Measurements from ENCODE around the gene CLEC18B.
"Not testable (repeated sequence)": the region's sequence is repeated elsewhere in the genome, so short reads cannot be mapped to it uniquely, and the experiment has no call there.

Gene CLEC18B

GRCh38 chr16:74404148-74404933 is 16.9 kb downstream of the CLEC18B start:
- not testable (repeated sequence) for DNase-seq

- not testable (repeated sequence) for DNase-seq
Observed at GRCh38 chr16:74400238-74400637, 21.0 kb downstream of the CLEC18B start.

- DNase-seq = not testable (repeated sequence)
Observed at GRCh38 chr16:74398212-74398895, 22.9 kb downstream of the CLEC18B start.

GRCh38 chr16:74396521-74397017 is 24.7 kb downstream of the CLEC18B start:
- not testable (repeated sequence) for DNase-seq

- not testable (repeated sequence) for DNase-seq
Observed at GRCh38 chr16:74394604-74395003, 26.7 kb downstream of the CLEC18B start.

GRCh38 chr16:74394131-74394530 is 27.1 kb downstream of the CLEC18B start:
- DNase-seq = not testable (repeated sequence)

GRCh38 chr16:74391454-74392050 is 29.7 kb downstream of the CLEC18B start:
- not testable (repeated sequence) for DNase-seq

- DNase-seq = not testable (repeated sequence)
Observed at GRCh38 chr16:74382339-74383034, 38.8 kb downstream of the CLEC18B start.

GRCh38 chr16:74373847-74374184 is 47.5 kb downstream of the CLEC18B start:
- DNase-seq = not testable (repeated sequence)

GRCh38 chr16:74372953-74373846 is 48.1 kb downstream of the CLEC18B start:
- no peak for DNase-seq

GRCh38 chr16:74372369-74372768 is 48.9 kb downstream of the CLEC18B start:
- no peak for DNase-seq

- not testable (repeated sequence) for DNase-seq
Observed at GRCh38 chr16:74370338-74371135, 50.7 kb downstream of the CLEC18B start.

GRCh38 chr16:74368002-74368911 is 53.0 kb downstream of the CLEC18B start:
- DNase-seq = peak; percentile 100

- peak; percentile 51 for DNase-seq
Observed at GRCh38 chr16:74367469-74368001, 53.7 kb downstream of the CLEC18B start.

- not testable (repeated sequence) for DNase-seq
Observed at GRCh38 chr16:74361646-74362610, 59.4 kb downstream of the CLEC18B start.

All from CD4-positive, alpha-beta T cell treated with Interleukin-17A for 4 hours (primary cell).